K562 (cell line): ENCODE results near the gene SLC19A2. TPM values are rescaled to one million over a fixed set of nuclear protein-coding genes. Genes with fewer than 3 reads are reported as not detected.
A peak's percentile ranks its signal among the peaks of the same experiment; 100 is the strongest.

Experiments used
- ARID4B ChIP-seq: sonication (generic); formaldehyde crosslinking; IDR thresholded peaks from 2 replicates; pipeline ENCODE4 v1.8.0; 2022; ENCODE audit warnings: mild to moderate bottlenecking, missing genetic modification reagents
- DACH1 ChIP-seq: fragments of 450-650 bp; IDR thresholded peaks from 2 replicates; pipeline ENCODE4 v1.6.1; 2018; ENCODE audit not compliant: partially characterized antibody
- ETV6 ChIP-seq, 3 experiments: fragments of 150-350 bp in 1 of 3; sonication (generic) in 1 of 3; formaldehyde crosslinking in 1 of 3; IDR thresholded peaks; 2 replicates each; pipeline versions ENCODE4 v1.6.1 to v1.8.0; 2014 to 2022; ENCODE audit warnings: borderline replicate concordance in 2 of 3, low read depth in 2 of 3, antibody characterized with exemption in 1 of 3, low read length in 1 of 3, mild to moderate bottlenecking in 1 of 3, missing genetic modification reagents in 1 of 3
- FOXM1 ChIP-seq, 2 experiments: fragments of 450-650 bp in 1 of 2; sonication (generic) in 1 of 2; formaldehyde crosslinking in 1 of 2; IDR thresholded peaks; 2 replicates each; pipeline versions ENCODE4 v1.6.1 to v1.9.0; 2017 to 2022; ENCODE audit warnings: low read depth in 2 of 2, mild to moderate bottlenecking in 2 of 2, missing genetic modification reagents in 1 of 2, moderate library complexity in 1 of 2
- IRF2 ChIP-seq: sonication (generic); formaldehyde crosslinking; IDR thresholded peaks from 2 replicates; pipeline ENCODE4 v1.8.1; 2022; ENCODE audit warnings: mild to moderate bottlenecking, missing genetic modification reagents
- KLF1 ChIP-seq: fragments of 450-650 bp; IDR thresholded peaks from 2 replicates; pipeline ENCODE4 v1.6.1; 2016; ENCODE audit warnings: missing genetic modification characterization, missing compliant biosample characterization
- NELFE ChIP-seq: IDR thresholded peaks from 2 replicates; pipeline ENCODE4 v1.6.1; 2011; ENCODE audit warnings: mild to moderate bottlenecking; ENCODE audit not compliant: insufficient read depth, insufficient read length
- RBM25 ChIP-seq: fragments of 200-400 bp; formaldehyde crosslinking; IDR thresholded peaks from 2 replicates; pipeline ENCODE4 v1.6.1; 2018; ENCODE audit warnings: low read length, low read depth, moderate library complexity; ENCODE audit not compliant: severe bottlenecking
- SNRNP70 ChIP-seq: fragments of 200-400 bp; formaldehyde crosslinking; optimal IDR thresholded peaks from 2 replicates; pipeline ENCODE3; 2017; ENCODE audit warnings: low read depth, low read length
- STAT5A ChIP-seq: IDR thresholded peaks from 2 replicates; pipeline ENCODE4 v1.6.1; 2012; ENCODE audit warnings: low read length, inconsistent platforms, borderline replicate concordance
- TRIM28 ChIP-seq: fragments of 450-650 bp; IDR thresholded peaks from 2 replicates; pipeline ENCODE4 v1.6.1; 2017
- ZBTB17 ChIP-seq: fragments of 450-650 bp; formaldehyde crosslinking; IDR thresholded peaks from 2 replicates; pipeline ENCODE4 v1.4.0; 2020; ENCODE audit warnings: mild to moderate bottlenecking
- ZFPM2 ChIP-seq: fragments of 250-450 bp; sonication (Bioruptor Pico); IDR thresholded peaks from 2 replicates; pipeline ENCODE4 v1.5.1; 2022; ENCODE audit warnings: mild to moderate bottlenecking
- ZNF431 ChIP-seq: sonication (generic); formaldehyde crosslinking; IDR thresholded peaks from 2 replicates; pipeline ENCODE4 v1.8.0; 2022; ENCODE audit warnings: mild to moderate bottlenecking, missing genetic modification reagents
- ZNF551 ChIP-seq: fragments of 250-450 bp; sonication (Bioruptor Pico); IDR thresholded peaks from 2 replicates; pipeline ENCODE4 v1.5.0; 2021; ENCODE audit warnings: mild to moderate bottlenecking, moderate library complexity
- ZZZ3 ChIP-seq: fragments of 450-650 bp; IDR thresholded peaks from 2 replicates; pipeline ENCODE4 v1.6.1; 2016; ENCODE audit warnings: antibody characterized with exemption, mild to moderate bottlenecking, moderate library complexity
- polyA plus RNA-seq, 8 experiments: library from polyadenylated mRNA; depleted of rRNA in 4 of 8; stranded (reverse) in 5 of 8; unstranded in 3 of 8; fragments of >200 nt; fragmentation: Nextera tagmentation in 2 of 8; fragmentation: Illumina TruSeq in 1 of 8; extraction: Ambion mirVana in 2 of 8; extraction: Trizol in 1 of 8; gene quantifications; 2 replicates each; pipeline versions ENCODE4 v1.2.1 to v1.2.3, GENCODE V29; 2011 to 2014; ENCODE audit warnings: inconsistent platforms in 1 of 8, missing spikeins in 1 of 8
- total RNA-seq, 7 experiments: library from RNA; depleted of rRNA in 6 of 7; stranded (reverse); fragments of >200 nt in 6 of 7; fragmentation: Illumina TruSeq in 2 of 7; extraction: Trizol in 2 of 7; gene quantifications; 2 replicates each; pipeline versions ENCODE4 v1.2.1 to v1.2.3, GENCODE V29; 2011 to 2021; ENCODE audit warnings: low replicate concordance in 1 of 7
- TF ChIP-seq, protein P1 (sequence below), 2 experiments: fragments of 150-350 bp in 1 of 2; IDR thresholded peaks; 2 replicates each; pipeline ENCODE4 v1.6.1; 2012 to 2016; ENCODE audit warnings: low read depth in 2 of 2, low read length in 2 of 2, mild to moderate bottlenecking in 1 of 2, moderate library complexity in 1 of 2
- TF ChIP-seq, protein P2 (sequence below): fragments of 250-450 bp; sonication (Bioruptor Pico); IDR thresholded peaks from 2 replicates; pipeline ENCODE4 v1.6.1; 2021; ENCODE audit warnings: mild to moderate bottlenecking

The SLC19A2 gene
- total and polyA plus RNA-seq, 9 of the 15 experiments (the other 6 are each of a cell fraction or from before 2014, with no cell fraction given) = 7.4 to 42.8 (median 19.2) TPM

DNA sequence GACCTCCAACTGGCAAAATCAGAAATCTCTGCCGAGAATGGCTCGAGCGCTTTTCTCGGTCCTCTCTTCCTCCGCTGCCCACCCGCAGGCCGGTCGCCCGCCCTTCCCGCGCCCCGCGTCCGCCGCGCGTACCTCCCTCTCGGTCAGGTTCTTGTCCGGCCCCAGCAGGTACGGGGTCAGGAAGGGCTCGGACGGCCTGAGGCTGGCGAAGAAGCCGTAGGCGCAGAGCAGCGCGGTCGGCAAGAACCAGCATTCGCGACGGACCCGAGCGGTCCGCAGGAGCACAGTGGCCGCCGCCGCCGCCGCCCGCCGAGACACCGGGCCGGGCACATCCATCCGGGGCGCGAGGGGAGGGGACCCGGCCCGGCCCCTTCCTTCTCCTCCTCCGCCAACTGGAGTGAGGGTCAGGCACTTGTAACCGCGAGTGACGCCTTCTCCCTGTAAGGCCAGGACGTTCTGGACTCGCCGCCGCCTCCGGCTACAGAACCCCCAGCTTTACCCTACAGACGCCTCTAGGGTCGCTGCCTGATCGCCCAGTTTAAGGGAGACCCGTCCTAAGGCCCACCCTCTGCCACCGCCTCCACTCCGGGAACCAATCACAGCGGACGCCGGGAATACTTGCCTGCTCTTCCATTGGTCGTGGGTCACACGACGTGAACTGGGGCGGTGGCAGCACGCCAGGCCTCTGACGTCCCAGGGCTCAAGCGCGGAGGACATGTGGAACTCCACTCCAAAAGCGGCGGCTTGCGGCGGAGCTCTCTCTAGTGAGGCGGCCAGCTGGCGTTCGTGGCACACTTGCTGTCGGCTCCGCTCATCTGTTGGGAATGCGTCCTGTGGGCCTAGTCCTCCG lies at the start of gene SLC19A2 (continued):
- TF ChIP-seq, protein P1, sequence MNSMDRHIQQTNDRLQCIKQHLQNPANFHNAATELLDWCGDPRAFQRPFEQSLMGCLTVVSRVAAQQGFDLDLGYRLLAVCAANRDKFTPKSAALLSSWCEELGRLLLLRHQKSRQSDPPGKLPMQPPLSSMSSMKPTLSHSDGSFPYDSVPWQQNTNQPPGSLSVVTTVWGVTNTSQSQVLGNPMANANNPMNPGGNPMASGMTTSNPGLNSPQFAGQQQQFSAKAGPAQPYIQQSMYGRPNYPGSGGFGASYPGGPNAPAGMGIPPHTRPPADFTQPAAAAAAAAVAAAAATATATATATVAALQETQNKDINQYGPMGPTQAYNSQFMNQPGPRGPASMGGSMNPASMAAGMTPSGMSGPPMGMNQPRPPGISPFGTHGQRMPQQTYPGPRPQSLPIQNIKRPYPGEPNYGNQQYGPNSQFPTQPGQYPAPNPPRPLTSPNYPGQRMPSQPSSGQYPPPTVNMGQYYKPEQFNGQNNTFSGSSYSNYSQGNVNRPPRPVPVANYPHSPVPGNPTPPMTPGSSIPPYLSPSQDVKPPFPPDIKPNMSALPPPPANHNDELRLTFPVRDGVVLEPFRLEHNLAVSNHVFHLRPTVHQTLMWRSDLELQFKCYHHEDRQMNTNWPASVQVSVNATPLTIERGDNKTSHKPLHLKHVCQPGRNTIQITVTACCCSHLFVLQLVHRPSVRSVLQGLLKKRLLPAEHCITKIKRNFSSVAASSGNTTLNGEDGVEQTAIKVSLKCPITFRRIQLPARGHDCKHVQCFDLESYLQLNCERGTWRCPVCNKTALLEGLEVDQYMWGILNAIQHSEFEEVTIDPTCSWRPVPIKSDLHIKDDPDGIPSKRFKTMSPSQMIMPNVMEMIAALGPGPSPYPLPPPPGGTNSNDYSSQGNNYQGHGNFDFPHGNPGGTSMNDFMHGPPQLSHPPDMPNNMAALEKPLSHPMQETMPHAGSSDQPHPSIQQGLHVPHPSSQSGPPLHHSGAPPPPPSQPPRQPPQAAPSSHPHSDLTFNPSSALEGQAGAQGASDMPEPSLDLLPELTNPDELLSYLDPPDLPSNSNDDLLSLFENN (IDR thresholded peaks at IDR 0.05; ENCODE audit: low read depth in 2 of 2, low read length in 2 of 2) = 0 out of 4 replicates have a peak, but pooled peaks of 1 of the 2 experiments have one; percentile 53
- TF ChIP-seq STAT5A (no peak), KLF1 (tag) (no peak), ZBTB17 (CRISPR knock-in tag) (peak; percentile 69; the same call in 1 of the 2 replicates), DACH1 (peak; percentile 60), ARID4B (peak; percentile 89), SNRNP70 (no peak), ZFPM2 (0 out of 2 replicates have a peak, but pooled peaks have one; percentile 18), ETV6 (IDR thresholded peaks at IDR 0.05; ENCODE audit: borderline replicate concordance in 1 of 2, low read depth in 2 of 2, low read length in 1 of 2) (no peak; a peak in 1 of 4 replicates), ETV6 (CRISPR knock-in tag; IDR thresholded peaks at IDR 0.05; ENCODE audit: borderline replicate concordance) (no peak), TRIM28 (no peak), ZNF551 (CRISPR knock-in tag) (no peak), NELFE (peak; percentile 19), RBM25 (peak; percentile 45), IRF2 (CRISPR knock-in tag) (no peak), FOXM1 (IDR thresholded peaks at IDR 0.05; ENCODE audit: low read depth) (peak; percentile 25; the same call in 1 of the 2 replicates), FOXM1 (CRISPR knock-in tag; IDR thresholded peaks at IDR 0.05; ENCODE audit: low read depth) (peak; percentile 79; the same call in 1 of the 2 replicates), ZZZ3 (no peak), ZNF431 (CRISPR knock-in tag) (peak; percentile 11)
- TF ChIP-seq, protein P2, sequence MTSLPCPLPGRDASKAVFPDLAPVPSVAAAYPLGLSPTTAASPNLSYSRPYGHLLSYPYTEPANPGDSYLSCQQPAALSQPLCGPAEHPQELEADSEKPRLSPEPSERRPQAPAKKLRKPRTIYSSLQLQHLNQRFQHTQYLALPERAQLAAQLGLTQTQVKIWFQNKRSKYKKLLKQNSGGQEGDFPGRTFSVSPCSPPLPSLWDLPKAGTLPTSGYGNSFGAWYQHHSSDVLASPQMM (CRISPR knock-in tag) = no peak
